IMR-90 (cell line): ENCODE measurements around the gene GDPD5. TPM values are rescaled to one million over a fixed set of nuclear protein-coding genes. Genes with fewer than 3 reads are reported as not detected.

Experiments
- ATAC-seq: fragments of 200-7000 bp; cut with Tn5 transposase; 2 replicates; pipeline ENCODE4 v1.9.1; 2020; ENCODE audit warnings: low read depth, mild to moderate bottlenecking, moderate library complexity
- BruUV-seq: library from RNA; stranded (reverse); fragments of 400-500 nt; replicated peaks from 2 replicates; lab custom pipeline; 2021; lab: Mats Ljungman, UMichigan
- CTCF ChIA-PET: fragments of 300-600 bp; formaldehyde crosslinking; extraction: SDS; loops from one replicate; lab custom pipeline; 2021; ENCODE audit warnings: antibody characterized with exemption; lab: Yijun Ruan, JAX
- POLR2A ChIA-PET: fragments of 300-600 bp; sonication (Branson Sonifier 250); formaldehyde crosslinking; loops from one replicate; lab custom pipeline; 2022; ENCODE audit warnings: antibody characterized with exemption; ENCODE audit not compliant: unreplicated experiment; lab: Charles Lee
- DNase-seq: peaks from one replicate; pipeline ENCODE4 v3.0.0; 2013
- H2AFZ ChIP-seq: replicated peaks from 2 replicates; pipeline ENCODE3; 2013; ENCODE audit warnings: low read length, mild to moderate bottlenecking; ENCODE audit not compliant: poor library complexity
- H2AK5ac ChIP-seq: 2 replicates; pipeline ENCODE4 v1.6.1; 2013; ENCODE audit warnings: low read depth, low read length, inconsistent platforms
- H2AK9ac ChIP-seq: replicated peaks from 2 replicates; pipeline ENCODE3; 2013; ENCODE audit warnings: mild to moderate bottlenecking, low read depth, low read length, moderate library complexity; ENCODE audit not compliant: poor library complexity
- H2BK120ac ChIP-seq: 2 replicates; pipeline ENCODE4 v1.6.1; 2013; ENCODE audit warnings: low read depth, low read length, inconsistent platforms
- H2BK15ac ChIP-seq: 3 replicates; pipeline ENCODE4 v1.6.1; 2013; ENCODE audit warnings: low read depth, low read length, inconsistent platforms
- H2BK20ac ChIP-seq: 2 replicates; pipeline ENCODE4 v1.6.1; 2013; ENCODE audit warnings: low read depth, mild to moderate bottlenecking, inconsistent platforms, low read length, moderate library complexity
- H2BK5ac ChIP-seq: 2 replicates; pipeline ENCODE4 v1.6.1; 2013; ENCODE audit warnings: mild to moderate bottlenecking, low read depth, low read length, inconsistent platforms; ENCODE audit not compliant: poor library complexity, severe bottlenecking
- H3K14ac ChIP-seq: replicated peaks from 2 replicates; pipeline ENCODE4 v1.6.1; 2013; ENCODE audit warnings: low read depth, low read length, inconsistent platforms
- H3K18ac ChIP-seq: 2 replicates; pipeline ENCODE4 v1.6.1; 2013; ENCODE audit warnings: low read depth, low read length, control low read depth
- H3K23ac ChIP-seq: 2 replicates; pipeline ENCODE4 v1.6.1; 2013; ENCODE audit warnings: low read depth, low read length, inconsistent platforms
- H3K27ac ChIP-seq: 2 replicates; pipeline ENCODE4 v1.5.1; 2013; ENCODE audit warnings: mild to moderate bottlenecking, control low read depth, low read length; ENCODE audit not compliant: insufficient read depth
- H3K27me3 ChIP-seq: 2 replicates; pipeline ENCODE4 v1.6.1; 2013; ENCODE audit warnings: low read length; ENCODE audit not compliant: control insufficient read depth, insufficient read depth
- H3K36me3 ChIP-seq: 2 replicates; pipeline ENCODE4 v1.6.1; 2013; ENCODE audit warnings: low read length, mixed read lengths; ENCODE audit not compliant: control insufficient read depth, insufficient read depth
- H3K4ac ChIP-seq: 2 replicates; pipeline ENCODE4 v1.6.1; 2013; ENCODE audit warnings: low read depth, low read length, inconsistent platforms
- H3K4me1 ChIP-seq: 2 replicates; pipeline ENCODE4 v1.6.1; 2013; ENCODE audit warnings: low read length, mixed read lengths; ENCODE audit not compliant: control insufficient read depth, insufficient read depth
- H3K4me2 ChIP-seq: 2 replicates; pipeline ENCODE4 v1.6.1; 2013; ENCODE audit warnings: low read depth, mild to moderate bottlenecking, control low read depth, low read length, moderate library complexity
- H3K4me3 ChIP-seq: 2 replicates; pipeline ENCODE4 v1.5.1; 2013; ENCODE audit warnings: low read depth, mild to moderate bottlenecking, control low read depth, low read length, moderate library complexity; ENCODE audit not compliant: insufficient read depth
- H3K56ac ChIP-seq: 2 replicates; pipeline ENCODE4 v1.6.1; 2013; ENCODE audit warnings: low read length, inconsistent platforms; ENCODE audit not compliant: insufficient read depth; ENCODE audit errors: extremely low read depth
- H3K79me1 ChIP-seq, 2 experiments: 2 replicates each; pipeline ENCODE4 v1.6.1; 2013; ENCODE audit warnings: low read length in 2 of 2, inconsistent platforms in 1 of 2, low read depth in 1 of 2
- H3K9ac ChIP-seq: 2 replicates; pipeline ENCODE4 v1.6.1; 2013; ENCODE audit warnings: low read depth, low read length, control low read depth
- H3K9me1 ChIP-seq: 2 replicates; pipeline ENCODE4 v1.6.1; 2013; ENCODE audit warnings: low read length, inconsistent platforms; ENCODE audit not compliant: insufficient read depth
- H3K9me3 ChIP-seq: 2 replicates; pipeline ENCODE4 v1.6.1; 2013; ENCODE audit warnings: low read length; ENCODE audit not compliant: control insufficient read depth, insufficient read depth
- H4K20me1 ChIP-seq: 2 replicates; pipeline ENCODE4 v1.6.1; 2013; ENCODE audit warnings: low read length, inconsistent platforms; ENCODE audit not compliant: insufficient read depth
- H4K5ac ChIP-seq: 2 replicates; pipeline ENCODE4 v1.6.1; 2013; ENCODE audit warnings: mild to moderate bottlenecking, low read depth, low read length, control low read depth
- H4K8ac ChIP-seq, 2 experiments: 2 replicates each; pipeline ENCODE4 v1.6.1; 2013; ENCODE audit warnings: low read depth in 2 of 2, low read length in 2 of 2, control low read depth in 1 of 2, inconsistent platforms in 1 of 2
- H4K91ac ChIP-seq: 2 replicates; pipeline ENCODE4 v1.6.1; 2013; ENCODE audit warnings: low read depth, low read length, inconsistent platforms; ENCODE audit not compliant: insufficient read depth
- BHLHE40 ChIP-seq: fragments of 150-350 bp; IDR thresholded peaks from 2 replicates; pipeline ENCODE4 v1.6.1; 2016; ENCODE audit warnings: mild to moderate bottlenecking, low read depth, low read length
- CEBPB ChIP-seq: IDR thresholded peaks from 2 replicates; pipeline ENCODE4 v1.6.1; 2012; ENCODE audit warnings: low read depth, low read length, improper control_type of control experiment
- CHD1 ChIP-seq: IDR thresholded peaks from 2 replicates; pipeline ENCODE4 v1.6.1; 2012; ENCODE audit warnings: low read depth, low read length, improper control_type of control experiment
- FOS ChIP-seq: fragments of 150-350 bp; IDR thresholded peaks from 2 replicates; pipeline ENCODE4 v1.6.1; 2016; ENCODE audit warnings: low read depth, low read length
- MAFK ChIP-seq: IDR thresholded peaks from 2 replicates; pipeline ENCODE4 v1.6.1; 2012; ENCODE audit warnings: low read depth, low read length, improper control_type of control experiment
- MAZ ChIP-seq: IDR thresholded peaks from 2 replicates; pipeline ENCODE4 v1.6.1; 2012; ENCODE audit warnings: low read depth, mild to moderate bottlenecking, low read length, improper control_type of control experiment, moderate library complexity, borderline replicate concordance
- NFE2L2 ChIP-seq: fragments of 150-350 bp; IDR thresholded peaks from 2 replicates; pipeline ENCODE4 v1.6.1; 2016; ENCODE audit warnings: low read depth, mild to moderate bottlenecking, low read length
- RAD21 ChIP-seq: IDR thresholded peaks from 2 replicates; pipeline ENCODE4 v1.6.1; 2012; ENCODE audit warnings: low read length, improper control_type of control experiment
- RCOR1 ChIP-seq: IDR thresholded peaks from 2 replicates; pipeline ENCODE4 v1.6.1; 2012; ENCODE audit warnings: mild to moderate bottlenecking, low read length, improper control_type of control experiment; ENCODE audit not compliant: insufficient replicate concordance
- RFX5 ChIP-seq: IDR thresholded peaks from 2 replicates; pipeline ENCODE4 v1.8.0; 2012; ENCODE audit warnings: low read depth, mild to moderate bottlenecking, low read length, moderate library complexity
- SMC3 ChIP-seq: fragments of 150-350 bp; IDR thresholded peaks from 2 replicates; pipeline ENCODE4 v1.6.1; 2016; ENCODE audit warnings: low read depth, mild to moderate bottlenecking, antibody characterized with exemption, low read length, moderate library complexity
- WGBS, 2 experiments: methylation state at CpG; one replicate each; pipeline versions ENCODE4 v1.1.5 to v1.1.7; 2013; ENCODE audit warnings: missing lambda C conversion rate in 2 of 2; ENCODE audit not compliant: insufficient read length in 1 of 2; ENCODE audit errors: extremely low coverage in 2 of 2; 5-methylcytosine and 5-hydroxymethylcytosine counted together
- dilution Hi-C: fragments of 300-500 bp; cut with HindIII; formaldehyde crosslinking; loops from one replicate; pipeline ENCODE4 v1.14.3; 2018; ENCODE audit warnings: low sequenced_read_pairs; ENCODE audit not compliant: unreplicated experiment
- in situ Hi-C: fragments of 300-500 bp; cut with MboI; formaldehyde crosslinking; loops from 3 replicates; pipeline ENCODE4 v1.14.3; 2019; ENCODE audit warnings: low sequenced_read_pairs, inconsistent platforms, mixed read lengths
- intact Hi-C: fragments of 100-400 bp; cut with micrococcal nuclease; formaldehyde crosslinking; loops from 2 replicates; pipeline ENCODE4 v1.10.0; 2022
- polyA plus RNA-seq, 3 experiments: library from polyadenylated mRNA; depleted of rRNA; stranded (reverse); fragments of >200 nt; gene quantifications; 2 replicates each; pipeline ENCODE4 v1.2.3, GENCODE V29; 2012; ENCODE audit warnings: low replicate concordance in 1 of 3
- total RNA-seq: library from RNA; depleted of rRNA; stranded (reverse); fragments of >200 nt; gene quantifications from 2 replicates; pipeline ENCODE4 v1.2.3, GENCODE V29; 2012
- TF ChIP-seq, protein P1 (sequence below): fragments of 150-350 bp; IDR thresholded peaks from 2 replicates; pipeline ENCODE4 v1.6.1; 2017; ENCODE audit warnings: mild to moderate bottlenecking, antibody characterized with exemption, low read length, low read depth
- TF ChIP-seq, protein P2 (sequence below): fragments of 150-350 bp; IDR thresholded peaks from 2 replicates; pipeline ENCODE4 v1.6.1; 2016; ENCODE audit warnings: low read depth, mild to moderate bottlenecking, low read length, moderate library complexity, borderline replicate concordance

GDPD5 gene
- total and polyA plus RNA-seq, 2 of the 4 experiments (the other 2 are of a cell fraction): 2.0 to 7.9 TPM

DNA sequence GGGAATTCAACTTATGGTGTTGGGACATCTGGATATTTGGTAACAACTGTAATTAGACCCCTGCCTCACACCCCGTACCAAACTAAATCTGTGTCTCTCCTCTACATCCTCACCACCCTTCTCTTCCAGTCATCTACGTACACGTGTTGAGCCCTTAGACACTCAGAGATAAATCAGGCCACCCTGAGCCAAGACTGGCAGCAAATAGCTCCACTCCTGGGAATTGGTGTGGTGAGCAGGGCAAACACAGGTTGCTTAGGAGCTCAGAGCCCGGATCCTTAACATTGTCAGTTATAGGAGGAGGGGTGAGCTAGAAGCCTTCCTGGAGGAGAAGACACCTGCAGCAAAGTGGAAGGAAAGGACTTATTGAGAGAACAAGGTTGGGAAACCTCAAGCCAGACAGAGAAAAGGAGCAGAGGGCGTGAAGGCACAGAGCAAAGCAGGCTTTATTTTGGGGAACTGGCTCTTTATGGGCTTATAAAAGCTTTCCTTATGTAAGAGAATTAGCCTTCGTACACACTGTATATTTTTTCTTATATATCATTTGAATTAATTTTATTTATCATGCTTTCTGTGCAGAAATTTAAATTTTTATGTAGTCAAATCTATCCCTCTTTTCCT, 55.8 kb downstream of the GDPD5 start:
- BruUV-seq: no TSS peak
- Histone ChIP-seq H3K9me1 (peaks cover 16% of the 10 kb centered on the region; the same call in 1 of the 2 replicates), H2AFZ (no peak overlapping the region), H3K27ac (no peak overlapping the region), H4K5ac (no peak overlapping the region), H3K4me3 (no peak overlapping the region), H3K79me1 (no peaks in the 10 kb centered on the region), H2BK120ac (no peak overlapping the region), H4K20me1 (no peaks in the 10 kb centered on the region), H3K27me3 (no peaks in the 10 kb centered on the region), H3K9ac (no peak overlapping the region), H2AK5ac (peak overlapping the region; percentile 24; the same call in 1 of the 2 replicates), H3K23ac (no peak overlapping the region; the same call in 1 of the 2 replicates), H3K56ac (no peak overlapping the region), H3K14ac (no peak overlapping the region), H2BK5ac (no peak overlapping the region), H3K4me1 (peaks cover 29% of the 10 kb centered on the region), H3K9me3 (no peaks in the 10 kb centered on the region), H2BK20ac (no peak overlapping the region), H3K4me2 (no peak overlapping the region), H3K18ac (no peak overlapping the region), H3K4ac (no peak overlapping the region), H4K91ac (no peak overlapping the region), H3K36me3 (no peaks in the 10 kb centered on the region), H2BK15ac (no peak overlapping the region), H4K8ac (no peak overlapping the region), H2AK9ac (no peak overlapping the region)
- DNase-seq: no peak
- in situ Hi-C loops (no loop called here), intact Hi-C loops (loop anchor here (5.0 kb wide), 1 partner anchor 47 kb away; no protein-coding TSS in a partner anchor), dilution Hi-C loops (no loop called here)
- ChIA-PET POLR2A (no interaction called here), CTCF (no interaction called here)
- no peak for ATAC-seq
- WGBS, 2 experiments: 100% methylated on average over 1 of the region's 6 CpGs; no CpG with 5 or more reads in 1 of the 2 experiments
- no peak for TF ChIP-seq MAZ
- TF ChIP-seq, protein P1, sequence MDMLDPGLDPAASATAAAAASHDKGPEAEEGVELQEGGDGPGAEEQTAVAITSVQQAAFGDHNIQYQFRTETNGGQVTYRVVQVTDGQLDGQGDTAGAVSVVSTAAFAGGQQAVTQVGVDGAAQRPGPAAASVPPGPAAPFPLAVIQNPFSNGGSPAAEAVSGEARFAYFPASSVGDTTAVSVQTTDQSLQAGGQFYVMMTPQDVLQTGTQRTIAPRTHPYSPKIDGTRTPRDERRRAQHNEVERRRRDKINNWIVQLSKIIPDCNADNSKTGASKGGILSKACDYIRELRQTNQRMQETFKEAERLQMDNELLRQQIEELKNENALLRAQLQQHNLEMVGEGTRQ: no peak
- TF ChIP-seq CEBPB: no peak
- no peak for TF ChIP-seq SMC3
- TF ChIP-seq CHD1: no peak
- no peak for TF ChIP-seq RCOR1
- TF ChIP-seq, protein P2, sequence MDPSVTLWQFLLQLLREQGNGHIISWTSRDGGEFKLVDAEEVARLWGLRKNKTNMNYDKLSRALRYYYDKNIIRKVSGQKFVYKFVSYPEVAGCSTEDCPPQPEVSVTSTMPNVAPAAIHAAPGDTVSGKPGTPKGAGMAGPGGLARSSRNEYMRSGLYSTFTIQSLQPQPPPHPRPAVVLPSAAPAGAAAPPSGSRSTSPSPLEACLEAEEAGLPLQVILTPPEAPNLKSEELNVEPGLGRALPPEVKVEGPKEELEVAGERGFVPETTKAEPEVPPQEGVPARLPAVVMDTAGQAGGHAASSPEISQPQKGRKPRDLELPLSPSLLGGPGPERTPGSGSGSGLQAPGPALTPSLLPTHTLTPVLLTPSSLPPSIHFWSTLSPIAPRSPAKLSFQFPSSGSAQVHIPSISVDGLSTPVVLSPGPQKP: no peak
- no peak for TF ChIP-seq RAD21
- no peak for TF ChIP-seq FOS
- no peak for TF ChIP-seq MAFK
- no peak for TF ChIP-seq RFX5
- TF ChIP-seq BHLHE40: no peak
- no peak for TF ChIP-seq NFE2L2
